Hematopoietic multipotent progenitor cell (in vitro differentiated cells): ENCODE measurements around the gene KIFC3. TPM values are rescaled to one million over a fixed set of nuclear protein-coding genes. Genes with fewer than 3 reads are reported as not detected.
"Not testable (repeated sequence)": the region's sequence is repeated elsewhere in the genome, so short reads cannot be mapped to it uniquely, and the experiment has no call there.

ENCODE experiments used
- DNase-seq, 3 donors: peaks; one replicate each; pipeline ENCODE4 v3.0.0-alpha.2; 2011 to 2015; ENCODE audit warnings: low read depth in 2 of 3, low spot score in 2 of 3
- total RNA-seq: library from RNA; depleted of rRNA; stranded (reverse); fragments of >200 nt; gene quantifications from one replicate; pipeline ENCODE4 v1.2.3, GENCODE V29; 2012

Gene KIFC3
- total RNA-seq, 1 donor, result 38.8 TPM

- no peak for DNase-seq
Observed at GRCh38 chr16:57756424-57757325, 45.6 kb downstream of the KIFC3 start.

- DNase-seq, result no peak
Observed at GRCh38 chr16:57755726-57756423, 46.4 kb downstream of the KIFC3 start.

- no peak for DNase-seq
Observed at GRCh38 chr16:57755061-57755684, 47.1 kb downstream of the KIFC3 start.

DNA sequence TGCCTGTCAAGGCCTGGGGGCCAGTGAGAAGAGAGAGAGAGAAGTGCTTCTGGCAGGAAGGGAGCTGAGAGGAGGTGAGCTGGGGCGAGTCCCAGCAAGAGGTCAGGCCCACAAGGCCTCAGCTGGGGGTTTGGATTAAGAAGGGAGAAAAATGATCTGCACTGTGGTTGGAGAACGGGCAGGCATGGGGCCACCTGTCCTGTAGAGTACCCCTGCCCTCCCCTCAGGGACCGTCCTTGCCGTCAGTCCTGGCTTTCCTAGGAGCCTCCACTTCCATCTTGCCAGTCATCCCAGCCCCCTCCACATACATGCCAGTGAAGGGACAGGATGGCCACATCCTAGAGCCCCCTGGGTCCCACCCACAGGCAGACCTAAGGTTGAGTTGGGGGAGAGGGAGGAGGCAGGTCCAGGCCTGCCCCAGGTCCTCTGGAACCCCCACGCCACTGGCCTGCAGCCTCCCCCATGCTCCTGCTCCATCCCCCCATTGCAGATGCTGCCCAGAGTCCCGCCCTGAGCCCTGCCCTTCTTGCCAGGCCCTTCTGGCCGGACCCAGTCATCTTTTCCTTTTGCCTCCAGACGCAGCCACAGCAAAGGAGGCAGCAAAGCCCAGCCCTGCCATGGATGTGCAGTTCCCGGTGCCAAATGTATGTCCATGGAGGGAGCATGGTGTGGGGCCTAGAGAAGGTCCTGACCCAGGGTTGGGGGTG is 47.8 kb downstream of the KIFC3 start:
- no peak for DNase-seq

DNA sequence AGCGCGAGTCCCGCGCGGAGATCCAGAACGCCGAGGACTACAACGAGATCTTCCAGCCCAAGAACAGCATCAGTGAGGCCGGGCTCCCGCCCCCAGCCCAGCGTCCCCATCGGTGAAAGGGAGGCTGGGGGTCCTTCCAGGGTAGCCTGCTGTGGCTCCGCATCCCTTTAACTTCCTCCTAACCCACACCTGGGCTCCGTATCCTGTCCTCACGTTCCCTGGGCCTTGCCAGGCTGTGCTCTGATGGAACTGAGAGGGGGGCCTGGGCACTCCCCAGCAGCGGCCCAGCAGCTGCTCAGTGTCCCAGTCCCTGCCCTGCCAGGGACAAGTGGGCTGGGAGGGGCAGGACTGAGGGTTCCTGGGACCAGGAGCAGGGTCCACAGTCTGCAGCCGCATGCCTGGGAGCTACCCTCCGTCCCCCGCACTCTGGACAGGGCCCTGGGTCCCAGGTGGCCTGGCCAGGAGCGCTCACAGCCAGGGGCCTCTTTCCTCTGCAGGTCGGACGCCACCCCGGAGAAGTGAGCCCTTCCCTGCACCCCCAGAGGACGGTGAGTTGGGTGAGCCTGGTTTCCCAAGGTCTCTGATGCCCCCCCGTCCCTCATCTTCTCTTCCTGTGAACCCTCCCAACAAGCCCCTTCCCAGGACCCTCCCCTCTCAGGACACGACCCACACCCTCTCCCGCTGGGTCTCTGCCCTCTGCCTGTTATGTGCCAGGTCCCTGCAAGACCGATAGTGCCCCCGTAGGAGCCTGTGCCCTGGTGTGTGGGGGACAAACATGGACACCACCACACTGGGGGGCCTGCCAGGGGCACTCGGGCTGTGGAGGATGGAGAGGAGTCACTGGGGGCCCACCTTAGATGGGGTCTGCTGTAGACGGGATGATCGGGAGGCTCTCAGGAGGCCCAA is 48.6 kb downstream of the KIFC3 start:
- no peak for DNase-seq

DNA sequence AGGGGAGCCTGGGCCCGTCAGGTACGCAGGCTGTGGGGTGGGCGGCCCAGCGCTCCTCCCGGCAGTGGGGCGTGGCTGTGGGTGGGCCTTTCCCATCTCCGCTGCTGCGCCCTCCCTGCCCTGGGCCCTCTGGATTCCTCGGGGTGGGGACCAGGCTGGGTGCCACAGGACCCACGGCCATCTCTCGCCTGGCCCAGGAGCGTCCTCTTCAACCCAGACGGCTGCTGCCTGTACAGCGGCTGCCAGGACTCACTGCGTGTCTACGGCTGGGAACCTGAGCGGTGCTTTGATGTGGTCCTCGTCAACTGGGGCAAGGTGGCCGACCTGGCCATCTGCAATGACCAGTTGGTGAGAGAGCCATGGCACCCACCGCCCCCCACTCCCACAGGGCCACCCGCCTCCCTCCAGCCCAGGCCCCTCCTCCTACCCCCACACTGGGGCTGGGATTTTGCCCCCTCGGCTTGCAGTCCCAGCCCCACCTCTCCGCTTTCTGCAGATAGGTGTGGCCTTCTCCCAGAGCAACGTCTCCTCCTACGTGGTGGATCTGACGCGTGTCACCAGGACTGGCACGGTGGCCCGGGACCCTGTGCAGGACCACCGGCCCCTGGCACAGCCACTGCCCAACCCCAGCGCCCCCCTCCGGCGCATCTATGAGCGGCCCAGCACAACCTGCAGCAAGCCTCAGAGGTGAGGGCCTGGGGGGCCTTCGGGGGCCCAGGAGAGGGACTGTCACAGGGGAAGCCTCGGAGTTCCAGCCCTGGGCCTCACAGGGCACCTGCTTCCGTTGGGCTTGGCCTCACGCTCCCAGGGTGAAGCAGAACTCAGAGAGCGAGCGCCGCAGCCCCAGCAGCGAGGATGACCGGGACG is 49.5 kb downstream of the KIFC3 start:
- DNase-seq, result no peak

DNA sequence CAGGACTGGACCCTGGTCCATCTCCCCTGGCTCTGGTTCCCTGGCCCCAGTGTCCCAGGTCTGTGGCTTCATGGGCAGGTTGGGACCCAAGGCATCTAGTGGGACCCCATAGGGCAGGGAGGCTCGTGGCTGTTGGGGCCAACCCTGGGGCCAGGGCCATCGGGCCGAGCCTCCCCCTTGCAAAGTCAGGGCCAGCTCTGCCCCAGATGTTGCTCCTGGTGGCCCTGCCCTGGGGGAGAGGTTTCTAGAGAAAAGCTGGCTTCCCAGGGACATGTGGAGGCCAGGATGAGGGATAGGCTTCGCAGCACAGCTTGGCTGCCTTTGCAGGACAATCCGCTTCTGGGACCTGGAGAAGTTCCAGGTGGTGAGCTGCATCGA is 50.1 kb downstream of the KIFC3 start:
- no peak for DNase-seq

- no peak for DNase-seq
Observed at GRCh38 chr16:57751539-57752202, 50.6 kb downstream of the KIFC3 start.

DNA sequence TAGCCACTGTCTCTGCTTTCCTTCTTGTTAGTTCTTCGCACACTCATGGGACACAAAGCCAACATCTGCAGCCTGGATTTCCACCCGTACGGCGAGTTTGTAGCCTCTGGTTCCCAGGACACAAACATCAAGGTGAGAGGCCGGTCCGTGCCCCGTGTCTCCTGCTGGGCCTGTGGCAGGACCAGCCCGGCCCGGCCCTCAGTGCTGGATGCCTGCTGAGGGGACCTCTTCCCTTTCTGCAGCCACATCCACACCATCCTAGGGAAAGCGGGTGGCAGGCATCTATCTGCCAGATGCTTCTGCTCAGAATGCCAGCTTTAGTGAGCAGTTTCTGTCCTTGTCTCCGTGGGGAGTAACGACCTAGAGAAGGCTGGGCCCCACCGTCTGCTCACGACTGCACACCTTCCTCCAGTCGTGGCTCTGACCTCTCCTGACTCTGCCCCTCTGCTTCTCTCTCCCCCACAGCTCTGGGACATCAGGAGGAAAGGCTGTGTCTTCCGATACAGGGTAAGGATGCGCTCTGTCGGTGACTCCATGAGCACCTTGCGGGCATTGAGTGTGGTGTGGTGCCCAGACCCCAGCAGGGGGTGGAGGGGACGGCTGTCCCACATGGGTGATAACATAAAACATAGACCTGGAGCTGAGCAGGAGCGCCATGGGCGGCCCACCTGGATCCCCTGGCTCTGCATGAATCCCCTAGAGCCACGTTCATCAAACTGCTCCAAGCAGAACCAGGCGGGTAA is 51.3 kb downstream of the KIFC3 start:
- no peak for DNase-seq

DNA sequence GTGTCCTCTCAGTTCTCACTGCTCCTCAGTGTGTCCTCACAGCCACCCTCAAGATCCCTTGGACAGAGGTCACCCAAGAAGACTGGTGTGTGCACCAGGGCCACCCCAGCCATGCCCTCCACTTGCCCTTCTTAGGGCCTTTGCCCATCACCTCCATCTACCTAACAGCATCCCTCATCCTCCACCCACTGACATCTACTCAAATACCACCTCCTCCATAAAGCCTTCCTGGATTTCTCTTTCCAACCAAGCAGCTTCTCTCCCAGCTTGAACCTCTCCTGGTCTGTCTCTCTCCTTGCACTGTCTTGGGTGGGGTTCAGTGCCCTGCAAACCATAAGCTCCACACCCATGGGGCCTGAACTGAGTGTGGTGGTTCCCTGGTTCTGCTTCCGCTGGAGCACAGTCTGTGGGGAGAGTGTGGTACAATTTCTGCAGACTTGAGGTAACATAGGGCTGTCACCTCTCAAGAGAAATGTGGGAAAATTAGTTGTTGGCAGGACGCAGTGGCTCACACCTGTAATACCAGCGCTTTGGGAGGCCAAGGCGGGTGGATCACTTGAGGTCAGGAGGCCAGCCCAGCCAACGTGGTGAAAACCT is 52.3 kb downstream of the KIFC3 start:
- DNase-seq, result no peak

DNA sequence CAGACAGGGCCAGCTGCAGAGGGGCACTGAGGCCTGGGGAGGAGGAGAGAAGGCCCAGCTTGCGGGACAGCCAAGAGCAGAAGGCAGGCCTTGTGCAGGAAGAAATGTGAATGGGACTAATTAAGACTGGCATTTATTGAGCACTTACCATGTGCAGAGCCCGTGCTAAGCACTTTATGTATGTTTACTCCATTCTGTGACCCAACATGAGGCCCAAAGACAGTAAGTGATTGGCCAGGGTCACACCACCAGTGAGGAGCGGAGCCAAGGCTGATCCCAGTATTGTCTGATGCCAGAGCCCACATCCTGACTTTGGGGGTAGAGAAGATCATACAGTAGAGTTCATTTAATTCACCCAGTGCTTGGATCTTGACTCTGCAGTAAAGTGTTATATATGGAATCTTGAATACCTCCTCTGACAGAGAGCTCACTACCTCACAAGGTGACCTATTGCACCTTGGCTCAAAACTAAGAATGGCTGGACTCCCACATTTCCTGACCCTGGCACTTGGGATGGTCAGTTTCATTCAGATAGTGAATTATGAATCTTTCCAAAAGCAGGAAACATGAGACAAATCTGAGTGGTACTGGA is 53.1 kb downstream of the KIFC3 start:
- DNase-seq, result no peak

DNA sequence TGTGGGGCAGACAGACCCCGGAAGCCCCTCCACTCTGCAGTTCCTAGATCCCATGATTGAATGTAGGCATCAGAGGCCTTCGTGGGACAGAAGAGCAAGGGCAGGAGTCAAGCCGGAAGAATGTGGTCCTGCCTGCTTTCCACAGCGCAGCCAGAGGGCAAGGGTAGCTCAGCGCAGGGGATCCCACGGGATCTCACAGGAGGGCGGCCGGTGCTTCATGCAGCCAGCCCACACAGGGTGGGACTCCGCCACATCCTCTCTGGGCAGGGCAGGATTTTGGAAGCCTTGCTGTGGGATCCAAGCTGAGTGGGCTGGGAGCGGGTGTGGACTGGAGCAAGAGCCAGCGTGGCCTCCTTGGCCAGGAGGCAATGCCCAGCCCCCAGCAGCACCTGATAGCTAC is 53.7 kb downstream of the KIFC3 start:
- DNase-seq, result no peak

DNA sequence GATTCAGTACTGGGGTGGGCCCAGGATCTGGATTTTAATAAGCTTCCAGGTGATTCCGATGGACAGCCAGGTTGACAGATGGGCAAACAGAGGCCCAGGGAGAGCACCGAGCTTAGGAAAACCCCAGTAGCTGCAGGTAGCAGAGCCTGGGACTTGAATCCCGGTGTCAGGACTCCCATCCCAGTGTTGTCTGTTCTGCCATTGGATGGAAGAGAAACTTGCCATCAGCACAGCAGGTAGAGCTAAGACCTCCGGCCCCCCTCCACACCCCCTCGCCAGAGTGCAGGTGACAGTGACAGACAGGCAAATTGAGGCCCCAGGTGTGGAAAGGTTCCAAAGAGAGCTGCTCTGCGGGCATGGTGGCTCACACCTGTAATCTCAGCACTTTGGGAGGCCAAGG is 54.3 kb downstream of the KIFC3 start:
- DNase-seq, result no peak

DNA sequence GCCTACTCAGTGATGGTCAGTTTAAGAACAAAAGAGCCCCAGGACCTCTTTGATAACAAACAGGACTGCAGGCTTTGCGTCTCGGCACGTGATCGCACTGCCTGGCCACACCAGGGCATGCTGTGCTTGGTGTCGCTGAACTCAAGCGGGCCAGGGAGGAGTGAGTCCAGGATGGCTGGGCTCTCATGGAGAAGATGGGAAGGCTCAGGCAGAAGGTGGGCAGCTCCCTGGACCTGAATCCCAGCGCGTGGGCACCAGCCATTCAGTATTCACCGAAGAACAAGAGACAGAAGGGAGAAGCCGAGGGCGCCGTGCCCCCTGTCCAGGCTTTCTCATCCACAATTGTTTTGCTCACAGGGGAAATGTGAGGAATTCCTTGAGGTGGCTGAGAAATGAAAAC is 54.8 kb downstream of the KIFC3 start:
- no peak for DNase-seq

- no peak for DNase-seq
Observed at GRCh38 chr16:57747091-57747490, 55.2 kb downstream of the KIFC3 start.

DNA sequence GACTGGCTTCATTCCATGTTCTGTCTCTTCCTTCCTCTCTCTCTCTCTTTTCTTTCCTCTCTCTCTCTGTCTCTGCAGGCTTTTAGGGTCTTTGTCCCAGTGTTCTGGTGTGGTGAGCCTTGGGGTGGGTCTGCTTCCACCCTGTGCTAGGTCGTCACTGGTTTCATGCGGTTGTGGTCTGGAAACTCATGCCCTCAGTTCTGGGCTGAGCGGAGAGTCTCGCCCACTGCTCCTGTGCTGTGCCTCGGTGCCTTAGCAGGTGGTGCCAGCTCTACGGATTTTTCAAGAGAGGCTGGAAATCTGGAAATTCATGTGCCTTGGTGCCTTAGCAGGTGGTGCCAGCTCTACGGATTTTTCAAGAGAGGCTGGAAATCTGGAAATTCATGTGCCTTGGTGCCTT is 56.0 kb downstream of the KIFC3 start:
- DNase-seq, result not testable (repeated sequence)

- no peak for DNase-seq
Observed at GRCh38 chr16:57745768-57746167, 56.5 kb downstream of the KIFC3 start.
